Measurements from ENCODE around the gene ZNF117. TPM values are rescaled to one million over a fixed set of nuclear protein-coding genes. Genes with fewer than 3 reads are reported as not detected.

ZNF117 gene
- total and polyA plus RNA-seq, 9 of the 15 experiments (the other 6 are each of a cell fraction or from before 2014, with no cell fraction given): 2.5 to 18.9 (median 14.1) TPM

- TF ChIP-seq SMARCC2 (IDR thresholded peaks at IDR 0.05; ENCODE audit: low read depth): peak; percentile 100
- TF ChIP-seq HDGF (IDR thresholded peaks at IDR 0.05): no peak
- TF ChIP-seq NCOR1 (IDR thresholded peaks at IDR 0.05): peak; percentile 99
- no peak for TF ChIP-seq ZNF449 (CRISPR knock-in tag; IDR thresholded peaks at IDR 0.05)
- peak; percentile 96 for TF ChIP-seq SMAD4 (CRISPR knock-in tag; conservative IDR thresholded peaks at IDR 0.05)
- TF ChIP-seq, protein P1, sequence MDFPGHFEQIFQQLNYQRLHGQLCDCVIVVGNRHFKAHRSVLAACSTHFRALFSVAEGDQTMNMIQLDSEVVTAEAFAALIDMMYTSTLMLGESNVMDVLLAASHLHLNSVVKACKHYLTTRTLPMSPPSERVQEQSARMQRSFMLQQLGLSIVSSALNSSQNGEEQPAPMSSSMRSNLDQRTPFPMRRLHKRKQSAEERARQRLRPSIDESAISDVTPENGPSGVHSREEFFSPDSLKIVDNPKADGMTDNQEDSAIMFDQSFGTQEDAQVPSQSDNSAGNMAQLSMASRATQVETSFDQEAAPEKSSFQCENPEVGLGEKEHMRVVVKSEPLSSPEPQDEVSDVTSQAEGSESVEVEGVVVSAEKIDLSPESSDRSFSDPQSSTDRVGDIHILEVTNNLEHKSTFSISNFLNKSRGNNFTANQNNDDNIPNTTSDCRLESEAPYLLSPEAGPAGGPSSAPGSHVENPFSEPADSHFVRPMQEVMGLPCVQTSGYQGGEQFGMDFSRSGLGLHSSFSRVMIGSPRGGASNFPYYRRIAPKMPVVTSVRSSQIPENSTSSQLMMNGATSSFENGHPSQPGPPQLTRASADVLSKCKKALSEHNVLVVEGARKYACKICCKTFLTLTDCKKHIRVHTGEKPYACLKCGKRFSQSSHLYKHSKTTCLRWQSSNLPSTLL (IDR thresholded peaks at IDR 0.05): no peak
- TF ChIP-seq SRSF1 (IDR thresholded peaks at IDR 0.05; ENCODE audit: low read depth, low read length): no peak
These were observed 8.5 kb upstream of the ZNF117 start (continued) for GRCh38 chr7:64999165-65000004.

Data from K562 (cell line).